ENCODE measurements around the gene PRDM16.

GRCh38 chr1:3397311-3397710 lies 328.3 kb downstream of the PRDM16 start:
- no peak for TF ChIP-seq CTCF (conservative IDR thresholded peaks at IDR 0.05; ENCODE audit: low read depth, low read length)
- TF ChIP-seq MXI1 (IDR thresholded peaks at IDR 0.05; ENCODE audit: borderline replicate concordance, low read depth, low read length): no peak
- no peak for TF ChIP-seq SMC3 (IDR thresholded peaks at IDR 0.05; ENCODE audit: low read depth, low read length)
- TF ChIP-seq FOS (IDR thresholded peaks at IDR 0.05; ENCODE audit: low read depth, low read length): no peak
- no peak for TF ChIP-seq MAFK (IDR thresholded peaks at IDR 0.05; ENCODE audit: low read depth, low read length)
- no peak for TF ChIP-seq POLR2A (IDR thresholded peaks at IDR 0.05; ENCODE audit: low read depth, low read length)
- TF ChIP-seq RCOR1 (IDR thresholded peaks at IDR 0.05; ENCODE audit: insufficient replicate concordance, low read length): no peak
- no peak for TF ChIP-seq NFE2L2 (IDR thresholded peaks at IDR 0.05; ENCODE audit: low read depth, low read length)
- no peak for TF ChIP-seq MAZ (IDR thresholded peaks at IDR 0.05; ENCODE audit: borderline replicate concordance, low read depth, low read length)
- TF ChIP-seq USF2 (IDR thresholded peaks at IDR 0.05; ENCODE audit: low read depth, low read length): no peak
- no peak for TF ChIP-seq CHD1 (IDR thresholded peaks at IDR 0.05; ENCODE audit: low read depth, low read length)
